Caco-2 (cell line): ENCODE data around the gene KCNAB1. TPM values are rescaled to one million over a fixed set of nuclear protein-coding genes. Genes with fewer than 3 reads are reported as not detected.

Experiments
- BruUV-seq: library from RNA; stranded (reverse); fragments of 400-500 nt; replicated peaks from 2 replicates; lab custom pipeline; 2021; lab: Mats Ljungman, UMichigan
- CTCF ChIA-PET: fragments of 300-600 bp; sonication (Branson Sonifier 250); formaldehyde crosslinking; loops from one replicate; lab custom pipeline; 2022; ENCODE audit warnings: antibody characterized with exemption; lab: Charles Lee
- POLR2A ChIA-PET: fragments of 300-600 bp; sonication (Branson Sonifier 250); formaldehyde crosslinking; loops from one replicate; lab custom pipeline; 2022; ENCODE audit warnings: antibody characterized with exemption; lab: Charles Lee
- DNase-seq, 2 experiments: peaks; one replicate each; pipeline versions ENCODE4 v3.0.0 to v3.0.0-alpha.2; 2020 to 2022
- H3K27me3 ChIP-seq: replicated peaks from 2 replicates; pipeline ENCODE4 v1.6.0; 2011; ENCODE audit warnings: low read length; ENCODE audit not compliant: control insufficient read depth, insufficient read depth
- H3K36me3 ChIP-seq: 2 replicates; pipeline ENCODE4 v1.5.1; 2011; ENCODE audit warnings: low read length; ENCODE audit not compliant: control insufficient read depth, insufficient read depth
- H3K4me1 ChIP-seq: fragments of 250-450 bp; sonication (Bioruptor Pico); 2 replicates; pipeline ENCODE4 v1.5.1; 2020; ENCODE audit warnings: mild to moderate bottlenecking
- H3K4me3 ChIP-seq: 2 replicates; pipeline ENCODE4 v1.5.1; 2011; ENCODE audit warnings: low read depth, mild to moderate bottlenecking, control low read depth, low read length
- H3K9me3 ChIP-seq: fragments of 250-450 bp; sonication (Bioruptor Pico); 2 replicates; pipeline ENCODE4 v1.5.1; 2020; ENCODE audit warnings: mild to moderate bottlenecking, moderate library complexity
- H3K27ac Mint-ChIP-seq: one replicate; pipeline ENCODE4 v1.8.0; 2022; ENCODE audit warnings: mixed read lengths; ENCODE audit not compliant: unreplicated experiment
- H3K27me3 Mint-ChIP-seq: one replicate; pipeline ENCODE4 v1.8.0; 2022; ENCODE audit warnings: mixed read lengths; ENCODE audit not compliant: insufficient read depth, unreplicated experiment
- H3K36me3 Mint-ChIP-seq: one replicate; pipeline ENCODE4 v1.8.0; 2022; ENCODE audit warnings: mild to moderate bottlenecking, mixed read lengths; ENCODE audit not compliant: insufficient read depth, unreplicated experiment
- H3K4me1 Mint-ChIP-seq: one replicate; pipeline ENCODE4 v1.8.0; 2022; ENCODE audit warnings: low read depth, mixed read lengths; ENCODE audit not compliant: unreplicated experiment
- H3K4me3 Mint-ChIP-seq: one replicate; pipeline ENCODE4 v1.8.0; 2022; ENCODE audit warnings: mild to moderate bottlenecking, moderate library complexity, mixed read lengths; ENCODE audit not compliant: unreplicated experiment
- H3K9me3 Mint-ChIP-seq: one replicate; pipeline ENCODE4 v1.8.0; 2022; ENCODE audit warnings: mixed read lengths; ENCODE audit not compliant: unreplicated experiment
- CTCF ChIP-seq, 2 experiments: fragments of 200-600 bp in 1 of 2; IDR thresholded peaks; 1 replicate in 1 of 2; 2 replicates in 1 of 2; pipeline versions ENCODE4 v1.5.1 to v1.8.0; 2011 to 2022; ENCODE audit warnings: antibody characterized with exemption in 1 of 2, control low read depth in 1 of 2, inconsistent platforms in 1 of 2, low read depth in 1 of 2, low read length in 1 of 2, mild to moderate bottlenecking in 1 of 2, moderate library complexity in 1 of 2; ENCODE audit not compliant: insufficient read depth in 1 of 2, severe bottlenecking in 1 of 2, unreplicated experiment in 1 of 2
- intact Hi-C: fragments of 100-400 bp; cut with micrococcal nuclease; formaldehyde crosslinking; loops from one replicate; pipeline ENCODE4 v1.10.0; 2022; ENCODE audit not compliant: unreplicated experiment
- total RNA-seq: library from RNA; stranded (reverse); gene quantifications from 2 replicates; pipeline ENCODE4 v1.2.3, GENCODE V29; 2022

KCNAB1 gene
- total RNA-seq, 1 experiment from 2014 or later: 0.14 TPM

GRCh38 chr3:156543043-156543555 lies 422.7 kb downstream of the KCNAB1 start:
- Mint-ChIP-seq H3K27ac (no peak overlapping the region), H3K4me3 (no peak overlapping the region), H3K36me3 (peaks cover 70% of the 10 kb centered on the region), H3K27me3 (no peaks in the 10 kb centered on the region), H3K9me3 (no peaks in the 10 kb centered on the region), H3K4me1 (no peaks in the 10 kb centered on the region)
- no peak overlapping the region for H3K4me3 ChIP-seq
- no peaks in the 10 kb centered on the region for H3K9me3 ChIP-seq
- H3K27me3 ChIP-seq: no peaks in the 10 kb centered on the region
- no peaks in the 10 kb centered on the region; the same call in none of the 2 replicates for H3K36me3 ChIP-seq
- intact Hi-C loops: no loop called here
- no peaks in the 10 kb centered on the region for H3K4me1 ChIP-seq
- no TSS peak for BruUV-seq
- no peak for DNase-seq
- ChIA-PET CTCF (no interaction called here), POLR2A (no interaction called here)
- no peak for TF ChIP-seq CTCF (IDR thresholded peaks at IDR 0.05; ENCODE audit: insufficient read depth in 1 of 2, low read depth in 1 of 2, low read length in 1 of 2, severe bottlenecking in 1 of 2, unreplicated experiment in 1 of 2)

GRCh38 chr3:156547637-156548036 lies 427.3 kb downstream of the KCNAB1 start:
- no peaks in the 10 kb centered on the region for H3K27me3 ChIP-seq
- Mint-ChIP-seq H3K9me3 (no peaks in the 10 kb centered on the region), H3K27me3 (no peaks in the 10 kb centered on the region), H3K36me3 (peaks cover 81% of the 10 kb centered on the region), H3K4me3 (no peak overlapping the region), H3K4me1 (peaks cover 15% of the 10 kb centered on the region), H3K27ac (no peak overlapping the region)
- no peaks in the 10 kb centered on the region for H3K9me3 ChIP-seq
- BruUV-seq: no TSS peak
- DNase-seq: no peak
- no peaks in the 10 kb centered on the region; the same call in none of the 2 replicates for H3K36me3 ChIP-seq
- CTCF ChIA-PET: no interaction called here
- 0 out of 2 replicates have a peak, but pooled peaks cover 3% of the 10 kb centered on the region for H3K4me1 ChIP-seq
- TF ChIP-seq CTCF (IDR thresholded peaks at IDR 0.05; ENCODE audit: insufficient read depth in 1 of 2, low read depth in 1 of 2, low read length in 1 of 2, severe bottlenecking in 1 of 2, unreplicated experiment in 1 of 2): no peak
- no peak overlapping the region for H3K4me3 ChIP-seq
- intact Hi-C loops: no loop called here
- POLR2A ChIA-PET: no interaction called here

- Histone ChIP-seq H3K36me3 (no peaks in the 10 kb centered on the region; the same call in none of the 2 replicates), H3K9me3 (no peaks in the 10 kb centered on the region), H3K4me3 (no peak overlapping the region), H3K27me3 (no peaks in the 10 kb centered on the region), H3K4me1 (peaks cover 5% of the 10 kb centered on the region; the same call in 1 of the 2 replicates)
- peaks cover 15% of the 10 kb centered on the region for H3K4me1 Mint-ChIP-seq
- no peak for TF ChIP-seq CTCF (IDR thresholded peaks at IDR 0.05; ENCODE audit: insufficient read depth in 1 of 2, low read depth in 1 of 2, low read length in 1 of 2, severe bottlenecking in 1 of 2, unreplicated experiment in 1 of 2)
- H3K27ac Mint-ChIP-seq: no peak overlapping the region
- no peak overlapping the region for H3K4me3 Mint-ChIP-seq
- intact Hi-C loops: no loop called here
- no peaks in the 10 kb centered on the region for H3K9me3 Mint-ChIP-seq
- BruUV-seq: no TSS peak
- DNase-seq: no peak
- CTCF ChIA-PET: no interaction called here
- POLR2A ChIA-PET: no interaction called here
- peaks cover 82% of the 10 kb centered on the region for H3K36me3 Mint-ChIP-seq
- H3K27me3 Mint-ChIP-seq: no peaks in the 10 kb centered on the region
Measured at GRCh38 chr3:156548041-156548687, 427.8 kb downstream of the KCNAB1 start.
